Measurements from ENCODE around the gene LYSET. TPM values are rescaled to one million over a fixed set of nuclear protein-coding genes. Genes with fewer than 3 reads are reported as not detected.

Gene LYSET
- total and polyA plus RNA-seq, 2 donors (not counting 1 experiment from before 2014, with no cell fraction given) = 11.6 TPM

GRCh38 chr14:93220509-93220908 is 35.4 kb downstream of the LYSET start:
- H3K27me3 ChIP-seq (ENCODE audit: control insufficient read depth, insufficient read depth, low read length) = no peaks in the 10 kb centered on the region
- H2AFZ ChIP-seq (ENCODE audit: low read length) = no peak overlapping the region
- TF ChIP-seq EZH2 (IDR thresholded peaks at IDR 0.05; ENCODE audit: low read length, missing control alignments) = no peak
- H3K4me2 ChIP-seq (ENCODE audit: extremely low read depth, insufficient read depth, low read length) = no peak overlapping the region
- H3K4me3 ChIP-seq (replicated peaks in 1 of 4; ENCODE audit: control extremely low read depth in 1 of 4, insufficient read depth in 1 of 4, low read depth in 3 of 4, low read length in 4 of 4) = no peak overlapping the region
- H3K79me2 ChIP-seq (ENCODE audit: control insufficient read depth, insufficient read depth, low read length) = no peaks in the 10 kb centered on the region
- no peak overlapping the region for H3K9ac ChIP-seq (ENCODE audit: insufficient read depth, low read length)
- no peak overlapping the region for H3K27ac ChIP-seq (ENCODE audit: insufficient read depth, low read length)
- no peak for DNase-seq (ENCODE audit: low read depth in 2 of 2)
- no peaks in the 10 kb centered on the region for H4K20me1 ChIP-seq (ENCODE audit: control insufficient read depth, extremely low read depth, insufficient read depth, low read length)
- H3K9me3 ChIP-seq (ENCODE audit: control insufficient read depth, insufficient read depth, low read depth, low read length) = no peaks in the 10 kb centered on the region
- no peaks in the 10 kb centered on the region for H3K36me3 ChIP-seq (ENCODE audit: control insufficient read depth, insufficient read depth, low read length)
- no peaks in the 10 kb centered on the region for H3K4me1 ChIP-seq (ENCODE audit: control insufficient read depth, extremely low read depth, insufficient read depth, low read length)

DNA sequence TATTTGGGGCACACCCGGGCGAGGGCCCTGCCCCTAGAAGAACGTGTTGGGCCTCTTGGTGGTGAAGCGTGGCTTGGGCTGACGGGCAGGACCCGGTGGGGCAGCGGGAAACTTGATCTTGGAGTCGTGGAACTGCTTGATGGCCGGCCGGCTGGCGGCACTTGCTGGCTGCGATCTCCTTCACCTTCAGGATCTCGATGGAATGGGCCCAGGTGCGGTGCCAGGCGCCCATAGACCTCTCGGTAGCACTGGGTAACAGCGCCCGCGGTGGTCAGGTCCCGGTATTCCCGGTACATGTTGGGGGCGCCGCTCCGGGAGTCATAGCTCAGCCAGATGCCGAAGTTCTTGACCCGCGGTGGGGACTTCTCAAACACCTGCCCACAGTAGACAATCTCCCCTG is 38.4 kb downstream of the LYSET start:
- Histone ChIP-seq H3K9ac (ENCODE audit: insufficient read depth, low read length) (no peak overlapping the region), H3K4me2 (ENCODE audit: extremely low read depth, insufficient read depth, low read length) (no peak overlapping the region), H3K4me1 (ENCODE audit: control insufficient read depth, extremely low read depth, insufficient read depth, low read length) (no peaks in the 10 kb centered on the region), H3K27ac (ENCODE audit: insufficient read depth, low read length) (no peak overlapping the region), H3K79me2 (ENCODE audit: control insufficient read depth, insufficient read depth, low read length) (no peaks in the 10 kb centered on the region), H3K9me3 (ENCODE audit: control insufficient read depth, insufficient read depth, low read depth, low read length) (no peaks in the 10 kb centered on the region), H4K20me1 (ENCODE audit: control insufficient read depth, extremely low read depth, insufficient read depth, low read length) (no peaks in the 10 kb centered on the region), H2AFZ (ENCODE audit: low read length) (no peak overlapping the region), H3K27me3 (ENCODE audit: control insufficient read depth, insufficient read depth, low read length) (no peaks in the 10 kb centered on the region), H3K4me3 (replicated peaks in 1 of 4; ENCODE audit: control extremely low read depth in 1 of 4, insufficient read depth in 1 of 4, low read depth in 3 of 4, low read length in 4 of 4) (no peak overlapping the region), H3K36me3 (ENCODE audit: control insufficient read depth, insufficient read depth, low read length) (peaks cover 6% of the 10 kb centered on the region)
- DNase-seq (ENCODE audit: low read depth in 2 of 2) = no peak
- TF ChIP-seq CTCF (conservative IDR thresholded peaks at IDR 0.05 in 1 of 2, IDR thresholded peaks at IDR 0.05 in 1 of 2; ENCODE audit: low read depth in 1 of 2, low read length in 2 of 2) (no peak), EZH2 (IDR thresholded peaks at IDR 0.05; ENCODE audit: low read length, missing control alignments) (no peak)

DNA sequence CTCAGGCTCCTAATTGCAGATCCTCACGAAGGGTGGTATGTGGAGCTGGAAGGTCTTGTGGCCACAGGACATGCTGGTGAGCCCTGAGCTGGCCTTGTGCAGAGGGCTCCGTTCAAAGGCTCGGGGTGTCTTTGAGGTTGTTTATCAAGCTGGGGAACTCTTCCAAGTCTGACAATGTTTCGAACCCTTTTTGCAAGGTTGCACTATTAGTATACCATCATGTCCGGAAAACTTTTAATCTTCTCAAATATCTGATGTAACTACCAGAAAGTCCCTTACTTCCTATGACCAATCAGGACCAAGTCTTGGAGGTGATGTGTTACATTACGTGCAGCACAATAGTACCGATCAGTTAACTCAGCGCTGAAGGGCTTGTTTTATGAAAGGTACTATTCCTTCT is 43.4 kb downstream of the LYSET start:
- Histone ChIP-seq H3K9me3 (ENCODE audit: control insufficient read depth, insufficient read depth, low read depth, low read length) (no peaks in the 10 kb centered on the region), H3K36me3 (ENCODE audit: control insufficient read depth, insufficient read depth, low read length) (peaks cover 6% of the 10 kb centered on the region), H2AFZ (ENCODE audit: low read length) (no peak overlapping the region), H3K4me3 (replicated peaks in 1 of 4; ENCODE audit: control extremely low read depth in 1 of 4, insufficient read depth in 1 of 4, low read depth in 3 of 4, low read length in 4 of 4) (no peak overlapping the region), H3K27me3 (ENCODE audit: control insufficient read depth, insufficient read depth, low read length) (no peaks in the 10 kb centered on the region), H3K4me1 (ENCODE audit: control insufficient read depth, extremely low read depth, insufficient read depth, low read length) (no peaks in the 10 kb centered on the region), H3K27ac (ENCODE audit: insufficient read depth, low read length) (no peak overlapping the region), H3K79me2 (ENCODE audit: control insufficient read depth, insufficient read depth, low read length) (no peaks in the 10 kb centered on the region), H3K4me2 (ENCODE audit: extremely low read depth, insufficient read depth, low read length) (no peak overlapping the region), H3K9ac (ENCODE audit: insufficient read depth, low read length) (no peak overlapping the region), H4K20me1 (ENCODE audit: control insufficient read depth, extremely low read depth, insufficient read depth, low read length) (no peaks in the 10 kb centered on the region)
- no peak for DNase-seq (ENCODE audit: low read depth in 2 of 2)
- TF ChIP-seq EZH2 (IDR thresholded peaks at IDR 0.05; ENCODE audit: low read length, missing control alignments) (no peak), CTCF (conservative IDR thresholded peaks at IDR 0.05 in 1 of 2, IDR thresholded peaks at IDR 0.05 in 1 of 2; ENCODE audit: low read depth in 1 of 2, low read length in 2 of 2) (no peak)
